Motor neuron (in vitro differentiated cells): ENCODE data around the gene CCDC194. TPM values are rescaled to one million over a fixed set of nuclear protein-coding genes. Genes with fewer than 3 reads are reported as not detected.
"Not testable (repeated sequence)": the region's sequence is repeated elsewhere in the genome, so short reads cannot be mapped to it uniquely, and the experiment has no call there.

ENCODE experiments used
- ATAC-seq, 8 experiments: fragments of 200-7000 bp; cut with Tn5 transposase; replicated peaks in 6 of 8; 2 replicates each; pipeline ENCODE4 v1.8.0; 2021; ENCODE audit warnings: mild to moderate bottlenecking in 8 of 8, moderate library complexity in 8 of 8
- H3K27ac ChIP-seq, 2 donors: fragments of 250-450 bp; sonication (Bioruptor Pico); 2 replicates each; pipeline ENCODE4 v1.9.0; 2021; ENCODE audit warnings: antibody characterized with exemption in 2 of 2, mild to moderate bottlenecking in 2 of 2, moderate library complexity in 1 of 2
- H3K4me1 ChIP-seq, 2 donors: fragments of 250-450 bp; sonication (Bioruptor Pico); replicated peaks in 1 of 2; 2 replicates each; pipeline ENCODE4 v1.6.1; 2021; ENCODE audit warnings: antibody characterized with exemption in 2 of 2, mild to moderate bottlenecking in 2 of 2, moderate library complexity in 1 of 2
- H3K4me3 ChIP-seq, 5 donors: fragments of 250-450 bp; sonication (Bioruptor Pico); 2 replicates each; pipeline ENCODE4 v1.9.0; 2021; ENCODE audit warnings: antibody characterized with exemption in 5 of 5, mild to moderate bottlenecking in 5 of 5, moderate library complexity in 4 of 5
- WGBS, 10 experiments: fragments of 450-650 bp; shearing (Covaris generic); methylation state at CpG; one replicate each; pipeline ENCODE4 v1.0.0; 2022; 5-methylcytosine and 5-hydroxymethylcytosine counted together
- in situ Hi-C, 9 experiments: fragments of 400-800 bp; cut with MboI; loops; one replicate each; pipeline ENCODE4 v1.15.0; 2021; ENCODE audit warnings: low sequenced_read_pairs in 9 of 9, low pct_unique_long_range_greater_than_20kb in 2 of 9; ENCODE audit not compliant: unreplicated experiment in 9 of 9
- total RNA-seq, 8 experiments: library from RNA; unstranded; fragments of 300-600 nt; gene quantifications; 2 replicates each; pipeline versions ENCODE4 v1.2.3 to v1.2.4, GENCODE V29; 2022

Gene CCDC194
- total RNA-seq, 8 experiments from 2014 or later, result 0.22 to 1.1 (median 0.39) TPM; not detected in 4

DNA sequence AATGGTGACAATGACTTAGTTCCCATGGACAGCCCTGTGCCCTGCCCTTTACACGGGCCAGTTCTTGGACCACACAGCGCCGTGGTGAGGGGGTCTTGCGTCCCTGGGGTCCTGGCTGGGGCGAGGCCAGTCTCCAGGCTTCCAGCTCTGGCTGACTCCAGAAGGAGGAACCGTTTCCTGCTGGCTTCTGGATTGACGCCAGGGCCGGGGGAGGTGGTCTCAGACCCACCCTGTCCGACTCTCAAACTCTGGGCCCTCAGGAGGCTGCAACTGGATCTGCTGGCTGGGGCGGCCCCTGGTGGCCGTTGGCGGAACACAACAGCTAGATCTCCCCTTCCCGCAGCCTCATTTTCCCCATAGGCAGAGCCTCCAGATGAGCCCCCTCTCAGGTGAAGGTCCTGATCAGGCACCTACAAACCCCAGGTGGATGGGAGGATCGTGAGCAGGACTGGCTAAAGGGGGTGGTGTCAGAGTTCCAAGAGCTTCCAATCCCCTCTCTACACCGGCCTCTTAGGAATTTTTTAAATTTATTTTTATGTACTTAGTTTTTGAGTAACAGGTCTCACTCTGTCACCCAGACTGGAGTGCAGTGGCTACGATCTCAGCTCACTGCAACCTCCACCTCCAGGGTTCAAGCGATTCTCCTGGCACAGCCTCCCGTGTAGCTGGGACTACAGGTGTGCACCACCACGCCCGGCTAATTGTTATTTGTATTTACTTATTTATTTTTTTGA is 8.0 kb downstream of the CCDC194 start:
- in situ Hi-C loops, result no loop called here
- ATAC-seq, result peak in 3 of 8 experiments; percentile 21 to 56 (median 38)

DNA sequence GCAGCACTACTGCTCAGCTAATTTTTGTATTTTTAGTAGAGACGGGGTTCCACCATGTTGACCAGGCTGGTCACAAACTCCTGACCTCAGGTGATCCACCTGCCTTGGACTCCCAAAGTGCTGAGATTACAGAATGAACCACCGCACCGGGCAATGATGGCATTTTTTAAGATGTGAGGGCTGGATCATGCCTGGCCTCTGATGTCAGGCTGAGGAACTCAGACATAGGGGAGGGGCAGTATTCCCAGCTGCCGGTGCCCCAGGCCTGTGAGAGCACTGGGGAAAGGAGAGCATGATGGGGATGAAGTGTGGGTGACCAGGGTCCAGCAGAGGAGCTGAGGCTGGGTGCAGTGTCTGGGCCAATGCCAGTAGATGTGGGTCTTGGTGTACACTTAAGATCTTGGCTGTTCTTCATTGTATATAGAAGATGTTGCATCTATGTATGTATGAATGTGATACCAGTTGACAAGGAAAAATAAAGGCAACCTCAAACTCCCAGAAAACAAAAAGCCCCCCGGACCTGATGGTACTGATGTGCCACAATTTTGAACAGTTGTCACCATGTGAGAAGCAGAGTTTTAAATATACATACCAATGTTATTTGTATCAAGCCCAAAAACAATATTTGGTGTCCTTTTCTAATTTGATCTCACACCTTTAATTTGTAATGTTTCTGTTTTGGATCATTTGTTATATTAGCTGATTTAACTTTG is 13.4 kb downstream of the CCDC194 start:
- Histone ChIP-seq H3K27ac (no peak overlapping the region), H3K4me3 (no peak overlapping the region), H3K4me1 (peaks cover 0 to 6% of the 10 kb centered on the region in 2 donors)
- in situ Hi-C loops, result no loop called here
- ATAC-seq, result no peak
- 80 to 100% (median 99%) methylated on average over 1 to 4 of the region's 5 CpGs; no CpG with 5 or more reads in 2 of the 10 experiments for WGBS, 10 experiments

More for the DNA sequence above, 8.0 kb downstream of the CCDC194 start:
- peaks cover 0 to 6% of the 10 kb centered on the region in 2 donors for H3K4me1 ChIP-seq
- no peak overlapping the region for H3K4me3 ChIP-seq
- WGBS, 10 experiments, result 20 to 89% (median 33%) methylated on average over 1 to 10 of the region's 20 CpGs; no CpG with 5 or more reads in 4 of the 10 experiments
- H3K27ac ChIP-seq, result no peak overlapping the region

DNA sequence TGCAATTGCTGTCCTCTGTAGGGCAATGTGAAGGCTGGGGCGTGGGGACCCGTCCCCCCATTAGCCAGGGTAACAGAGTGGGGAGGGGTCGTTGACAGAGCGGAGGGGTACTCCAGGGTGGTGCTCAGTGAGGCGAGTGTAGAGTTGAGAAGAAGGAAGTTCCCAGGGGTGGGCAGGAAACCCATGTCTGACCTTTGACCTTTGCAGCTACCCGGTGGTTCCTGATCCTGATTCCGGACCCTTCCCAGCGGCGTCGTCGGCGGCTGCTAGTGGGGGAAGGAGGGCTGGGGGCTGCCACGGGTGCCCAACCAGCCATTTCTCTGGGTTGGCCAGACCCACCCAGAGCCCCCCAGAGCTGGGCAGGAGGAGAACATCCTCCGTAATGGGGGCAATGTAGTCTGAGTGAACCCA is 14.8 kb downstream of the CCDC194 start:
- in situ Hi-C loops, result no loop called here
- no peak overlapping the region for H3K27ac ChIP-seq
- no peak overlapping the region for H3K4me3 ChIP-seq
- peaks cover 0 to 6% of the 10 kb centered on the region in 2 donors for H3K4me1 ChIP-seq
- no peak for ATAC-seq
- 7 to 100% (median 51%) methylated on average over 1 to 12 of the region's 14 CpGs; no CpG with 5 or more reads in 3 of the 10 experiments for WGBS, 10 experiments

DNA sequence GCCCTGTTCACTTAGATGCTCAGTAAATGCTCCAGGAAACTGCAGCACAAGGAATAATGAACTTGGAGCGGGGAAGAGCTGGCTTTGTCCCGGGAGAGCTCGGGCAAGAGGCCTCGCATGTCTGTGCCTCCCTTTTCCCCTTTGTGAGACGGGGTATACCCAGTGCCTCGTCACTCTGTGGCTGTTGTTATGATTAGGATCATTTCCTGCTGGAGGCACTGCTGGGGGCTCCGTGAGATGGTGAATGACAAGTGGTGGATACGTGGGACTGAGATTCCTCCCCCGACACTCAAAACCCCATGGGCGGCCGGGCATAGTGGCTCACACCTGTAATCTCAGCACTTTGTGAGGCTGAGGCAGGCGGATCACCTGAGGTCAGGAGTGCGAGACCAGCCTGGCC is 15.7 kb downstream of the CCDC194 start:
- 0 to 100% (median 69%) methylated on average over 1 to 8 of the region's 13 CpGs; no CpG with 5 or more reads in 4 of the 10 experiments for WGBS, 10 experiments
- Histone ChIP-seq H3K4me3 (no peak overlapping the region), H3K4me1 (peaks cover 0 to 6% of the 10 kb centered on the region in 2 donors), H3K27ac (no peak overlapping the region)
- in situ Hi-C loops, result no loop called here
- ATAC-seq, result no peak

DNA sequence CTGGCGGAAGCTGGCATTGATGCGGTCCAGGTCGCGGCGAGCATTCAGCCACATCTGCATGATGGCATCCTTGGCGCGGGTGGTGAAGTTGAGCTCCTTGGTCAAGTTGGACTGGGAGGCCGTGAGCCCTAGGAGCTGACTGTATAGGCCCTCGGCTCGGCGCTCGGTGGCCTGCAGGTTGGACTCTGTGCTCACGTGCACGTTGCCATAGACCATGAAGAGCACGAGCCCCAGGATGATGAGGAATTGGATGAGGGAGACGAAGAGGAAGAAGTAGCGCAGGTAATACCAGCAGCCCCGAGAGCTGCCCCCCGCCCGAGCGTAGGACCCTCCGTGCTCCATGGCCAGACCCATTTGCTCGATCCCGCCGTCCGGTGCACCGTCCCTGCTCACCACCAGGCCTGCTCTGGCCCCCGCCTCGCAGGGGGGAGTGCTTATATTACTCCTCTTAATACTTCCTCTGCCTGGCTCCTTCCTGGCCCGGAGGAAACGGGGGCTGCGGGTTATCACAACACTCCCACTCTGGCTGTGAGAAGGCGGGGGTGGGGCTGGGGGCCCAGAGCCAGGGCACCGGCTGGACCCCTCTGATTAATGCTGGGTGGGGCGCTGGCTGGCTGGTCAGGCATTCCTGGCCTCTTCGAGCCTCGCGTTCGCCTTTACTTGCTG is 16.9 kb downstream of the CCDC194 start, which contains the start of gene PLVAP:
Gene PLVAP, minus strand, starts transcription at position 408 of the 666 bp plus-strand sequence. Its CDS starts 54 bp downstream, at position 354.
- Histone ChIP-seq H3K4me1 (no peaks in the 10 kb centered on the region), H3K4me3 (no peak within 1 kb of the TSS), H3K27ac (no peak within 1 kb of the TSS)
- peak in 1 of 8 experiments; percentile 3 for ATAC-seq
- WGBS, 10 experiments, result 16 to 100% (median 80%) methylated on average over 1 to 15 of the region's 39 CpGs; no CpG with 5 or more reads in 5 of the 10 experiments
- in situ Hi-C loops, result no loop called here

GRCh38 chr19:17370026-17370587 is 23.9 kb downstream of the CCDC194 start:
- Histone ChIP-seq H3K4me3 (no peak overlapping the region), H3K4me1 (no peaks in the 10 kb centered on the region), H3K27ac (no peak overlapping the region)
- peak in 3 of 8 experiments; percentile 38 to 78 (median 71) for ATAC-seq
- in situ Hi-C loops, result no loop called here
- 25 to 93% (median 70%) methylated on average over 2 to 8 of the region's 8 CpGs for WGBS, 10 experiments

DNA sequence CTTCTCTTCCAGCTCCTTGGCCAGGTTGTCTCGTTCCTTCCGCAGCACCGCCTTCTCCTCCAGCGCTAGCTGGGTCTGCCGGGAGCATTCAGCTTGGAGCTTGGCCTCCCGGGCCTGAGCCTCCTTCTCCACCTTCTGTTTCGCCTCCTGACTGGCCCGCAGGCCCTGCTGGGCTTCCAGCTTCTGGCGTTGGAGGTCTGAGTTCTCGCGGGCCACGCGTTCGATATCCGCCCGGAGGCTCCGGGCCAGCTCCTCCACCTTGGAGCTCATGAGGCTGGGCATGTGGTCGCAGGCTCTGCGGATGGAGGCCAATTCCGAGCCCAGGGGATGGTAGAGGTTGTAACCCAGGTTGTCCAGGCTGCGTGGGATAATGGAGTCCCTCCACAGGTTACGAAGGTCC is 28.6 kb downstream of the CCDC194 start:
- no peaks in the 10 kb centered on the region for H3K4me1 ChIP-seq
- no peak overlapping the region for H3K4me3 ChIP-seq
- in situ Hi-C loops, result no loop called here
- H3K27ac ChIP-seq, result no peak overlapping the region
- WGBS, 10 experiments, result 47 to 100% (median 83%) methylated on average over 1 to 12 of the region's 22 CpGs; no CpG with 5 or more reads in 2 of the 10 experiments
- no peak for ATAC-seq

DNA sequence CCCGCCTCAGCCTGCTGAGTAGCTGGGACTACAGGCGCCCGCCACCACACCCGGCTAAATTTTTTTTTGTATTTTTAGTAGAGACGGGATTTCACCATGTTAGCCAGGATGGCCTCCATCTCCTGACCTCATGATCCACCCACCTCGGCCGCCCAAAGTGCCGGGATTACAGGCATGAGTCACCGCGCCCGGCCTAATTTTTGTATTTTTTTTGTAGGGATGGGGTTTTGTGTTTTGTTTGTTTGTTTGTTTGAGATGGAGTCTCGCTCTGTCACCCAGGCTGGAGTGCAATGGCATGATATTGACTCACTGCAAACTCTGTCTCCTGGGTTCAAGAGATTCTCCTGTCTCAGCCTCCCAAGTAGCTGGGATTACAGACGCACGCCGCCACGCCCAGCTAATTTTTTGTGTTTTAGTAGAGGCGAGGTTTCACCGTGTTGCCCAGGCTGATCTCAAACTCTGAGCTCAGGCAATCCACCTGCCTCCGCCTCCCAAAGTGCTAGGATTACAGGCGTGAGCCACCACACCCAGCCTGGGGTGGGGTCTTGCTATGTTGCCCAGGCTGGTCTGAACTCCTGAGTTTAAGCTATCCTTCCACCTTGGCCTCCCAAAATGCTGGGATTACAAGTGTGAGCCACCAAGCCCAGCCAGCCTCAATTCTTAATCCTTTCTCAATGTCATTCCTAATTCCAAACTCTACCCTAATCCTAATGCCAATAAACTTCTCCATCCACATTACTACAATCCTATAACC is 30.0 kb downstream of the CCDC194 start:
- in situ Hi-C loops, H3K4me3 ChIP-seq: not testable (repeated sequence)
- WGBS, 10 experiments, result 69 to 100% (median 84%) methylated on average over 4 to 13 of the region's 20 CpGs; no CpG with 5 or more reads in 4 of the 10 experiments

GRCh38 chr19:17359905-17360800 is 33.8 kb downstream of the CCDC194 start:
- 17 to 100% (median 50%) methylated on average over 1 to 3 of the region's 6 CpGs; no CpG with 5 or more reads in 3 of the 10 experiments for WGBS, 10 experiments
- no peak for ATAC-seq
- no peak overlapping the region for H3K4me3 ChIP-seq
- in situ Hi-C loops, result no loop called here
- no peak overlapping the region for H3K27ac ChIP-seq
- no peaks in the 10 kb centered on the region for H3K4me1 ChIP-seq

More for the DNA sequence above, 30.0 kb downstream of the CCDC194 start:
- H3K27ac ChIP-seq, H3K4me1 ChIP-seq, ATAC-seq: not testable (repeated sequence)

DNA sequence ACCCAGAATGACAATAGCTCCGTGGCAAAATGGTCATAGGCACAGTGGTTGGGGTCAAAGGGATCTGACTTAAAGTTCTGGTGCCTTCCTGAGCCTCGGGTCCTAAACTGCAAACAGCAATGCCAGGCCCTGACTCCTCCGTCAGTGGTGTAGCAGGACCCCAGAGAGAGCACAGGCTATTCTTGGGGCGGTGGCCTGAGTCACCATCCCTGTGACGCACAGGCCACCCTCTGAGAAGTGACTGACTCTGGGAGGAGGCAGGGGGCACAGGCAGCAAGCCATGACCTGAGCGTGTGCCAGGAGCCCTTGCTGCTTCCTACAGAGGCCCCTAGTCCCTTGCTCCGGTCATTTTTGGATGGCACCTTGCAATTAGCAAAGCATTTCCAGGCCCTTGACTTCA is 35.6 kb downstream of the CCDC194 start:
- in situ Hi-C loops, result no loop called here
- 0 to 97% (median 61%) methylated on average over 1 to 6 of the region's 7 CpGs; no CpG with 5 or more reads in 4 of the 10 experiments for WGBS, 10 experiments
- ATAC-seq, result peak in 2 of 8 experiments; percentile 28 to 68

DNA sequence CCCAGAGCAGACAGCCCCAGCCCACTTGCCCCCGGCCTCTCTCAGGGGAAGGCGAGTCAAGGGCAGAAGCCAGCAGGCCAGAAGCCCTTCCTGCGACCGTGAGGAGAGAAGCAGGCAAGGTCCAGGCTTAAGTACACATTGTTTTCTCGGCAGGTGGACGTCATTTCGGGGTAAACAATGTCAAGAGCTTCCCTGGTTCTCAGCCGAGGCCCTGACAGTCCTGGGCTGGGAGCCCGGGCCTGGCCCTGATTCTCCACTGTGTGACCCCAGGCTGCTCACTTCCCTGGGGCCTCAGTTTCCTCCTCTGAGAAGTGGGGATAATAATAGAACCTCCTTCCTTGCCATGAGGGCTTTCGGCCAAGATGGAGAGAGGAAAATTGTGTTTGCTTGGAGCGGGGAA is 36.3 kb downstream of the CCDC194 start:
- H3K4me1 ChIP-seq, result no peaks in the 10 kb centered on the region
- H3K27ac ChIP-seq, result no peak overlapping the region
- WGBS, 10 experiments, result 10 to 100% (median 68%) methylated on average over 1 to 3 of the region's 11 CpGs; no CpG with 5 or more reads in 6 of the 10 experiments
- ATAC-seq, result no peak
- H3K4me3 ChIP-seq, result no peak overlapping the region
- in situ Hi-C loops, result no loop called here

More for the DNA sequence above, 35.6 kb downstream of the CCDC194 start:
- Histone ChIP-seq H3K4me3 (no peak overlapping the region), H3K27ac (no peak overlapping the region), H3K4me1 (no peaks in the 10 kb centered on the region)
